ENCODE data around the gene CD300A.

DNA sequence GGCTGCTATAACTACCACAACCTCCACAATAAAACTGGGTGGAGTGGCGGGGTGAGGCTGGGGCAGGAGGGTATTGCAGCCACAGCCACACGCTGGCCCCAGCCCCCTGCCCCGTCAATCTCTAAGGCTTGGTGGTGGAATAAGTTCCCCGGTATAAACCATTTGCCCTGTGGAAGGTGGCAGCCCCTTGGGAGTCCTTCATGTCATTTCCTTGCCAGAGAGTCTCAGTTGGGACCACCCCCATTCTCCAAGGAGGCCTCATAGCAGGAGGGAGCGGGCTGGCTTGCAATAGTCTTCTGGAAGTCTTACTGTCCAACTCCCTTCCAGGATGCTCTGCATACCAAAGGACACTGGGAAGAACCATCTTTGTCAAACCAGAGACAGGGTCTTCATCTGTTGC is 19.4 kb downstream of the CD300A start:
- TF ChIP-seq POLR2A (IDR thresholded peaks at IDR 0.05; ENCODE audit: low read depth, low read length) (no peak; the same call in 1 of the 2 replicates), POLR2AphosphoS5 (IDR thresholded peaks at IDR 0.05; ENCODE audit: low read depth, low read length) (no peak), TAF1 (IDR thresholded peaks at IDR 0.05; ENCODE audit: borderline replicate concordance, low read depth, low read length) (no peak)
